ENCODE data around the gene ZKSCAN4.
A peak's percentile ranks its signal among the peaks of the same experiment; 100 is the strongest.

ZKSCAN4 gene

GRCh38 chr6:28252009-28252975, at the start of gene ZKSCAN4:
ZKSCAN4 (minus strand) TSS chr6:28252269; CDS start chr6:28251980, 289 bp downstream.
- peak; percentile 81 for DNase-seq

GRCh38 chr6:28296520-28297060, 44.5 kb upstream of the ZKSCAN4 start:
- no peak for DNase-seq

DNA sequence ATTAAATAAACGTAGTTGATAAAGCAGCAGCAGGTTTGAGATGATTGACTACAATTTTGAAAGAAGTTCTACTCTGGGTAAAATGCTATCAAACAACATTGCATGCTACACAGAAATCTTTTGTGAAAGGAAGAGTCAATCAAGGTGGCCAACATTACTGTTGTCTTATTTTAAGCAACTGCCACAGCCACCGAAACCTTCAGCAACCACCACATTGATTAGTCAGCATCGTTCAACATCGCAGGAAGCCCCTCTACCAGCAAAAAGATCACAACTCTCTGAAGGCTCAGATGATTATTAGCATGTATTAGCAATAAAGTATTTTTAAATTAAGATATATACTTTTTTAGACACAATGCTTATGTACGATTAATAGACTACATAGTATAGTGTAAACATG, 43.3 kb upstream of the ZKSCAN4 start:
- DNase-seq, result no peak

DNA sequence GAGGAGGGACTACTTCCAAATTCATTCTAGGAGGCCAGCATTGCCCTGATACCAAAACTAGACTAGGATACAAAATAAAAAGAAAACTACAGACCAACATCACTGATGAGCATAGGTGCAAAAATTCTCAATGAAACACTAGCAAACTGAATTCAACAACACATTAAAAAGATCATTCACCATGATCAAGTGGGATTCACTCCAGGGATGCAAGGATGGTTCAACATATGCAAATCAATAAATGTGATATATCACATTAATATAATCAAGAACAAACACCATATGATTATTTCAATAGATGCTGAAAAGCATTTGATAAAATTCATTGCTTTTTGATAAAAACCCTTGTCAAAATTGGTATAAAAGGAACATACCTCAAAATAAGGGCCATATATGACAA, 39.5 kb upstream of the ZKSCAN4 start:
- no peak for DNase-seq

DNA sequence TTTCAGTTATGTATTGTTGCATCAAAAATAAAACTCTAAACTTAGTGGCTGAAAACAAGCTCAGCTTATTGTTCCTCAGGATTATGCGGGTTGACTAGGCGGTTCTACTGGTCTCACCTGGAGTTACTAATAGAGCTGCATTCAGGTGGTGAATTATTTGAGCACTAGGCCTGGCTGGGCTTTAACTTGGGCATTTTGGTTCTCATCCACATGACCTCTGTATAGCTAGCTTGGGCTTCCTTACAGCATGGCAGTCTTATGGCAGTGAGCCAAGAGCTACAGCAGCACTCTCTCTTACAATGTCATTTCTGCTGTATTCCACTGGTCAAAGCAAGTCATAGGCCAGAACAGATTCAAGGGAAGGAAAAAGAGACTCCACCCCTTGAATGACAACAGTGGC, 30.9 kb upstream of the ZKSCAN4 start:
- no peak for DNase-seq

DNA sequence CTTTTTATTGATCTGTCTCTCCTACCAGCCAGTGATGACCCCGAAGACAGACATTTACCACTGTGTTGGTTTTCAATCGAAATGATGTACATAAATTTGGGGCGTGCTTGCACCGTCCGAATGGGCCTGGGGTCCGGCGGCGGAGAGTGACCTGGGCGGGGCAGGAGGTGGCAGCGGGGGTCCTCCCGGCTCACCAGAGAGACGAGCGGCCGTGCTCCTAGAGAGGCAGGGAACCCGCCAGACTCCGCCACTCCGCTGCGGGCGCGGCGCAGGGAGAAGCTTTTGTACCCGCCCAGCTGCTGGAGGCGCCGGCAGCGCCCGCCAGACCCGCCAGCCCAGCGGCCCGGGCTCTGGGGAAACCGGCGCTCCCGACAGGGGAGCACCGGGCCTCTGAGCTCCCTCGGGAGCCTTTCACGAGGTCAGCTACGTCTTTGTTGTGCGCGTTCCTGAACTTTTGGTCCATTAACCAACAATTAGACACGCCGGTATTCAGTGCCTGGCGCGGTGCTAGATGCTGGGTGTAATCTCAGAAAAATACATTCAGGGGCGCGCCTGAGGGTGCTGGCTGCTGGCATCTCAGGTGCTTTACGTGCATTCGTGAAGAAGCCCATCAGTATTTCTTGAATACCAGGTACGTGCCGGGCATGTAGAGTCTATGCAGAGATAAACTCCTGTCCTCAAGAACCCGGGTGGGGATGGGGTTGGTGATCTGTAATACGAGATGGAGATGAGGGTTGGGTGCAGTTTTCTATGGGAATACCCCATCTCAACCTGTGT, 29.4 kb upstream of the ZKSCAN4 start, which contains the start of gene PGBD1:
Gene PGBD1, plus strand, starts transcription at position 285 of the 777 bp plus-strand sequence. CDS start 2,242 bp downstream, outside the sequence.
- DNase-seq, result peak; percentile 27

DNA sequence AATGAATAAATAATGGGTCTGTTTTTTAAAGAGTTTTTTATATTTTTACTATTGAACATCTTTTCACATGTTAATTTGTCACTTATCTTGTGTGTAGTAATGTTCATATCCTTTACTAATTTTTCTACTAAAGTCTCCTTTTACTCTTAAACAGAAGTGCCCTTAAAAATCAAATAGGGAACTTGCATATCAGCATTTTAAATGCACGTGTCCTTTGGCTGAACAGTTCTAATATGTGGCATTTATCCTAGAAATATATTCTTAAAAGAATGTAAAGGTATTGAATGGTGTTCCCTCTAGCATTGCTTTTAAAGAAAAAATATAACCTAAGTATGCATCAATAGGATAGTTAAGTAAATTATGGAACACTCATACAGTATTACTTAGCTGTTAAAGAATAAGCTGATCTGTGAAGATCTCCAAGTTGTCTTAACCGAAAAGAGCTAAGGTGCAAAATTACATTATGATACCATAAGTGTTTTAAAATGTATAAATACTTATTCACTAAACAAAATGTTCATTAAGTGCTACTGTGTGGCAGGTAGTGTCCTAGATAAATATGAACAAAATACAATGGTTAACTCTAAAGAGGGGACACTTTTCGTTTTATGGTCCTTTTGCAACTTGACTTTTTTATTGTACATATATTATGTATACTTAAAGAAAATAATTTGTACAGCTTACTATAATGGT, 28.7 kb upstream of the ZKSCAN4 start:
- DNase-seq, result no peak

- DNase-seq, result no peak
Observed at GRCh38 chr6:28277746-28278145, 25.7 kb upstream of the ZKSCAN4 start.

GRCh38 chr6:28274888-28275287, 22.8 kb upstream of the ZKSCAN4 start:
- DNase-seq, result no peak

DNA sequence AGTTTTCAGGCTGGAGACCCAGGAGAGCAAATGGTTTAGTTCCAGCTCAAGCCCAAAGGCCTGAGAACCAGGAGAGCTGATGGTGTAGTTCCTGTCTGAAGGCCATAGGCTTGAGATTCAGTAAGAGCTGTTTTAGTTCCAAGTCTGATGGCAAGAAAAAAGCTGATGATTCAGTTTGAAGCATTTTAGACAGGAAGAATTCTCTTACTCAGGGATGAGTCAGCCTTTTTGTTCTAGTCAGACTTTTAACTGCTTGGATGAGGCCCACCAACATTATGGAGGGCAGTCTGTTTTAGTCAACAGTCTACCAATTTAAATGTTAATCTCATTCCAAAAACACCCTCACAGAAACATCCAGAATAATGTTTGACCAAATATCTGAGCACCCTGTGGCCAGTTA, 17.4 kb upstream of the ZKSCAN4 start:
- DNase-seq, result no peak

GRCh38 chr6:28267695-28268059, 15.6 kb upstream of the ZKSCAN4 start:
- DNase-seq, result no peak

GRCh38 chr6:28266962-28267694, 15.1 kb upstream of the ZKSCAN4 start, which contains the start of gene ZSCAN26:
ZSCAN26 (plus strand) TSS chr6:28267143; CDS start chr6:28271920, 4,777 bp downstream.
- peak; percentile 65 for DNase-seq

GRCh38 chr6:28266563-28266961, 14.5 kb upstream of the ZKSCAN4 start:
- DNase-seq, result no peak

GRCh38 chr6:28264834-28265401, 12.8 kb upstream of the ZKSCAN4 start:
- no peak for DNase-seq

- no peak for DNase-seq
Observed at GRCh38 chr6:28263922-28264321, 11.9 kb upstream of the ZKSCAN4 start.

DNA sequence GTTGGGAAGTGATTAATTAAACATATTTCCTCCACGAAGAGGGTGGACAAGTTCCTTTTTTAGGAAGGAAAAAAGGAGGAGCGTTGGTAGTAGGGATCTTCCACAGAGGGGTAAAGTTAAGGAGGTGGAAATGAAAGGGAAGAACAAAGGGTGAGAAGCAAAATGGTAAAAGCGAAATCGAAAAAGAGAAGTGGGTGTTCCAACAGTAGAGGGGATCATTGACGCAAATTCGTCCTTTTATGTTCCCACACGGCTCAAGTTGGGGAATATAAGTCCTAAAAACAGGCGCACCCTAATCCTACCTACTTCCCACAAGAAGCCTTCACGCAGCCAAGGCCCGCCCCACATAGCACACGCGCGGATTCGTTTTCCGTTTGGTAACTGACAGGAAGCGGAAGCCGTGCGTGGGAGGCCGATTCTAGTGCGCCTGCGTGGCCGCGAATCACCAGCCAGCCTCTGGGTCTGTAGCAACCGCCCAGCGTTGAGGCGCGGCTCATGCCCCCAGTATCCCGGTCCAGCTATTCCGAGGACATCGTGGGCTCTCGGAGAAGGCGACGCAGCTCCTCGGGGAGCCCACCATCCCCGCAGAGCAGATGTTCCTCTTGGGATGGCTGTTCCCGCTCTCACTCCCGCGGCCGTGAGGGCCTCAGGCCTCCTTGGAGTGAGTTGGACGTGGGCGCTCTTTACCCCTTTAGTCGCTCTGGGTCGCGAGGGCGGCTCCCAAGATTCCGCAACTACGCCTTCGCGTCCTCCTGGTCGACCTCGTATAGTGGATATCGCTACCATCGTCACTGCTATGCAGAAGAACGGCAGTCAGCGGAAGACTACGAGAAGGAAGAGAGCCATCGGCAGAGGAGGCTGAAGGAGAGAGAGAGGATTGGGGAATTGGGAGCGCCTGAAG, 7.1 kb upstream of the ZKSCAN4 start, which contains the start of gene NKAPL:
Gene NKAPL, plus strand, starts transcription at position 421 of the 901 bp plus-strand sequence. Its CDS starts 75 bp downstream, at position 496.
- no peak for DNase-seq

- no peak for DNase-seq
Observed at GRCh38 chr6:28257042-28257441, 5.0 kb upstream of the ZKSCAN4 start.

DNA sequence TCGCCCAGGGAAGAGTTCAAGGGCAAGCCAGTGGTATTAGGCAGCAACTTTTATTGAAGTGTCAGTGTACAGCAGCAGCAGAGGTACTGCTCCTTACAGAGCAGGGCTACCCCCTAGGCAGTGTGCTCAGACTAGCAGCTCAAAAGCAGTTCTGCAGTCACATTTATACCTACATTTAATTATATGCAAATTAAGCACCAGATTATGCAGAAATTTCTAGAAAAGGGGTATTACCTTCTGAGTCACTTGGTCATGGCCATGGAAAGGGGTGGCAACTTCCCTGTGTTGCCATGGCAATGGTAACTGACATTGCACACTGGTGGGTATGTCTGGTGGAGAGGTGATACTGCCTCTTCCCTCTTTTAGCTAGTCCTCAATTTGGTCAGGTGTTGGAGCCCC, 2.1 kb upstream of the ZKSCAN4 start:
- DNase-seq, result no peak

DNA sequence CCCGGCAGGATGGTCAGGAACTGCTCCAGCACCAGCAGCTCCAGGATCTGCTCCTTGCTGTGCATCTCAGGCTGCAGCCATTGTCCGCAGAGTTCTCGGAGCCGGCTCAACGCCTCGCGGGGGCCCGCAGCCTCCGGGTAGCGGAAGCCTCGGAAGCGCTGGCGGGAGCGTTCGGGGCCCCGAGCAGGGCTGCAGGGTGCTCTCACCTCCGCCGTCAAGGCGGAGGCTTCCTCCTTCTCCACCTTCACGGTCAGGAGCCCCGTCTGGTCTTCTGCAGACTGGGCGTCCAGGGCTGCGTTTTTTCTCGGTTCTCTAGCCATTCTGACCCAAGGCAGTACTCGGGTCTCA, 434 bp downstream of the ZKSCAN4 start:
- DNase-seq, result no peak

DNA sequence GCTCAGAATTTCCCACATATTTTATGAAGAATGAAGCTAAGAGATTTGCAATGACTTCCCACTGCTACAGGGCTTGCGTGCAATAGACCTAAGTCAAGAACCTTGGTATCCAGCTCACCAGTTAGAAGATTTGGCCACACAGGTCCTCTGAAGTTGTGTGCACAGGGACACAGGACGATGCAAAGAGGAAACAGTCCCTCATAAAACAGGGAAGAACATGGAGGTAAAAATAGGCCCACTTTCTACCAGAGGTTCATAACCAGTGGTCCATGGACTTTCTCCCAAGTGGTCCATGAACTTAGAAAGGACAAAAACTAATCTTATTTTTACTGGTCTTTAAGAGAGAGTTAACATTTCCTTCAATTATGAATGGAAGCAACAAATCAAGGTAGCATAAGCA, 1.3 kb downstream of the ZKSCAN4 start:
- no peak for DNase-seq

DNA sequence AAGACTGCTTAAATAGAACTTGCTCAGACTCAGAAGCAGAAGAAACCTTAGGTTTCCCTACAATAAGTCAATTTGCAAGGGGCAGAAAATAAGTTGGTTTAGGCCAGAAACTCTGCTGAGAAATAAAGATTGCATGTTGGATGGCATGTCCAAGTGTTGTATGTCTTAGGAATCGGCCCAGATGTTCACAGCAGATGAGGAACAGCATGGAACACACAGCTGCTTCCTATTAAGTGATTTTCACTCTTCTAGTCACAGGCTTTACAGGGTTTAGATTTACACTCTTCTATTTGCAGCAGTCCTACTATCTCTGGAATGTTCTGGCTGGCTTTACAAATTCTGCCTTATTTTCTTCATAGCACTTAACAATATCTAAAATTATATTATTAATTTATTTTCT, 3.2 kb downstream of the ZKSCAN4 start:
- no peak for DNase-seq
